Activated naive CD4-positive, alpha-beta T cell treated with anti-CD3 and anti-CD28 coated beads, Interleukin-2, amount 50 U/mL, for 24 hours (primary cell): ENCODE data around the gene ANKRD63.

Experiments used
- H3K27ac Mint-ChIP-seq: one replicate; pipeline ENCODE4 v1.8.0; 2021; ENCODE audit warnings: mild to moderate bottlenecking, mixed read lengths
- H3K27me3 Mint-ChIP-seq: one replicate; pipeline ENCODE4 v1.8.0; 2021; ENCODE audit warnings: mixed read lengths
- H3K36me3 Mint-ChIP-seq: one replicate; pipeline ENCODE4 v1.8.0; 2021; ENCODE audit warnings: mixed read lengths
- H3K4me1 Mint-ChIP-seq: one replicate; pipeline ENCODE4 v1.8.0; 2021; ENCODE audit warnings: mixed read lengths
- H3K4me3 Mint-ChIP-seq: one replicate; pipeline ENCODE4 v1.8.0; 2021; ENCODE audit warnings: mild to moderate bottlenecking, mixed read lengths
- H3K9me3 Mint-ChIP-seq: one replicate; pipeline ENCODE4 v1.8.0; 2021; ENCODE audit warnings: mixed read lengths

The ANKRD63 gene

GRCh38 chr15:40279437-40280141 lies 3.3 kb downstream of the ANKRD63 start:
- Mint-ChIP-seq H3K36me3 (no peaks in the 10 kb centered on the region), H3K4me1 (no peaks in the 10 kb centered on the region), H3K9me3 (no peaks in the 10 kb centered on the region), H3K4me3 (no peak overlapping the region), H3K27ac (no peak overlapping the region), H3K27me3 (peaks cover 14% of the 10 kb centered on the region)

GRCh38 chr15:40278026-40278425 lies 4.8 kb downstream of the ANKRD63 start:
- Mint-ChIP-seq H3K27me3 (peaks cover 14% of the 10 kb centered on the region), H3K9me3 (no peaks in the 10 kb centered on the region), H3K36me3 (no peaks in the 10 kb centered on the region), H3K4me1 (no peaks in the 10 kb centered on the region), H3K4me3 (no peak overlapping the region), H3K27ac (no peak overlapping the region)

- no peaks in the 10 kb centered on the region for H3K4me1 Mint-ChIP-seq
- H3K36me3 Mint-ChIP-seq: no peaks in the 10 kb centered on the region
- H3K27ac Mint-ChIP-seq: no peak overlapping the region
- H3K27me3 Mint-ChIP-seq: peaks cover 14% of the 10 kb centered on the region
- no peaks in the 10 kb centered on the region for H3K9me3 Mint-ChIP-seq
- no peak overlapping the region for H3K4me3 Mint-ChIP-seq
Observed at GRCh38 chr15:40277471-40277870, 5.4 kb downstream of the ANKRD63 start.

GRCh38 chr15:40276927-40277326 lies 5.9 kb downstream of the ANKRD63 start:
- Mint-ChIP-seq H3K27ac (no peak overlapping the region), H3K36me3 (no peaks in the 10 kb centered on the region), H3K9me3 (no peaks in the 10 kb centered on the region), H3K4me1 (no peaks in the 10 kb centered on the region), H3K4me3 (no peak overlapping the region), H3K27me3 (peaks cover 14% of the 10 kb centered on the region)

- H3K4me3 Mint-ChIP-seq: no peak overlapping the region
- no peak overlapping the region for H3K27ac Mint-ChIP-seq
- H3K9me3 Mint-ChIP-seq: no peaks in the 10 kb centered on the region
- no peaks in the 10 kb centered on the region for H3K4me1 Mint-ChIP-seq
- no peaks in the 10 kb centered on the region for H3K36me3 Mint-ChIP-seq
- peaks cover 12% of the 10 kb centered on the region for H3K27me3 Mint-ChIP-seq
Observed at GRCh38 chr15:40275954-40276353, 6.9 kb downstream of the ANKRD63 start.

- no peak overlapping the region for H3K27ac Mint-ChIP-seq
- no peak overlapping the region for H3K4me3 Mint-ChIP-seq
- H3K27me3 Mint-ChIP-seq: peaks cover 10% of the 10 kb centered on the region
- no peaks in the 10 kb centered on the region for H3K36me3 Mint-ChIP-seq
- H3K9me3 Mint-ChIP-seq: no peaks in the 10 kb centered on the region
- no peaks in the 10 kb centered on the region for H3K4me1 Mint-ChIP-seq
Observed at GRCh38 chr15:40275523-40275922, 7.3 kb downstream of the ANKRD63 start.

GRCh38 chr15:40274350-40275274 lies 8.3 kb downstream of the ANKRD63 start:
- Mint-ChIP-seq H3K27ac (peak overlapping the region; percentile 70), H3K36me3 (no peaks in the 10 kb centered on the region), H3K9me3 (no peaks in the 10 kb centered on the region), H3K4me3 (no peak overlapping the region), H3K27me3 (peaks cover 8% of the 10 kb centered on the region), H3K4me1 (no peaks in the 10 kb centered on the region)

GRCh38 chr15:40273428-40273827 lies 9.4 kb downstream of the ANKRD63 start:
- no peaks in the 10 kb centered on the region for H3K4me1 Mint-ChIP-seq
- no peaks in the 10 kb centered on the region for H3K36me3 Mint-ChIP-seq
- no peak overlapping the region for H3K4me3 Mint-ChIP-seq
- no peak overlapping the region for H3K27ac Mint-ChIP-seq
- peaks cover 6% of the 10 kb centered on the region for H3K27me3 Mint-ChIP-seq
- H3K9me3 Mint-ChIP-seq: no peaks in the 10 kb centered on the region

GRCh38 chr15:40272485-40273056 lies 10.3 kb downstream of the ANKRD63 start:
- no peak overlapping the region for H3K27ac Mint-ChIP-seq
- no peaks in the 10 kb centered on the region for H3K4me1 Mint-ChIP-seq
- H3K9me3 Mint-ChIP-seq: no peaks in the 10 kb centered on the region
- no peak overlapping the region for H3K4me3 Mint-ChIP-seq
- H3K27me3 Mint-ChIP-seq: peaks cover 4% of the 10 kb centered on the region
- H3K36me3 Mint-ChIP-seq: no peaks in the 10 kb centered on the region

GRCh38 chr15:40271685-40272484 lies 11.0 kb downstream of the ANKRD63 start:
- peaks cover 1% of the 10 kb centered on the region for H3K27me3 Mint-ChIP-seq
- no peaks in the 10 kb centered on the region for H3K9me3 Mint-ChIP-seq
- H3K4me3 Mint-ChIP-seq: no peak overlapping the region
- H3K4me1 Mint-ChIP-seq: no peaks in the 10 kb centered on the region
- H3K36me3 Mint-ChIP-seq: no peaks in the 10 kb centered on the region
- H3K27ac Mint-ChIP-seq: no peak overlapping the region

- H3K27ac Mint-ChIP-seq: no peak overlapping the region
- no peaks in the 10 kb centered on the region for H3K36me3 Mint-ChIP-seq
- H3K27me3 Mint-ChIP-seq: no peaks in the 10 kb centered on the region
- H3K9me3 Mint-ChIP-seq: no peaks in the 10 kb centered on the region
- H3K4me3 Mint-ChIP-seq: no peak overlapping the region
- H3K4me1 Mint-ChIP-seq: no peaks in the 10 kb centered on the region
Observed at GRCh38 chr15:40270246-40270995, 12.4 kb downstream of the ANKRD63 start.

GRCh38 chr15:40269604-40270003 lies 13.3 kb downstream of the ANKRD63 start:
- no peaks in the 10 kb centered on the region for H3K9me3 Mint-ChIP-seq
- H3K4me3 Mint-ChIP-seq: no peak overlapping the region
- H3K36me3 Mint-ChIP-seq: no peaks in the 10 kb centered on the region
- H3K27ac Mint-ChIP-seq: no peak overlapping the region
- H3K27me3 Mint-ChIP-seq: no peaks in the 10 kb centered on the region
- no peaks in the 10 kb centered on the region for H3K4me1 Mint-ChIP-seq

- Mint-ChIP-seq H3K27me3 (no peaks in the 10 kb centered on the region), H3K9me3 (no peaks in the 10 kb centered on the region), H3K27ac (no peak overlapping the region), H3K36me3 (no peaks in the 10 kb centered on the region), H3K4me1 (no peaks in the 10 kb centered on the region), H3K4me3 (no peak overlapping the region)
Observed at GRCh38 chr15:40267670-40268069, 15.2 kb downstream of the ANKRD63 start.

- no peak overlapping the region for H3K27ac Mint-ChIP-seq
- no peaks in the 10 kb centered on the region for H3K36me3 Mint-ChIP-seq
- H3K4me3 Mint-ChIP-seq: no peak overlapping the region
- no peaks in the 10 kb centered on the region for H3K27me3 Mint-ChIP-seq
- H3K4me1 Mint-ChIP-seq: no peaks in the 10 kb centered on the region
- H3K9me3 Mint-ChIP-seq: no peaks in the 10 kb centered on the region
Observed at GRCh38 chr15:40266828-40267304, 16.0 kb downstream of the ANKRD63 start.

GRCh38 chr15:40265875-40266274 lies 17.0 kb downstream of the ANKRD63 start:
- Mint-ChIP-seq H3K36me3 (no peaks in the 10 kb centered on the region), H3K9me3 (no peaks in the 10 kb centered on the region), H3K4me3 (no peak overlapping the region), H3K27me3 (no peaks in the 10 kb centered on the region), H3K4me1 (no peaks in the 10 kb centered on the region), H3K27ac (no peak overlapping the region)
